Osteocyte (in vitro differentiated cells): Measurements from ENCODE around the gene CUL9. TPM values are rescaled to one million over a fixed set of nuclear protein-coding genes. Genes with fewer than 3 reads are reported as not detected.

Experiments used
- DNase-seq: peaks from one replicate; pipeline ENCODE4 v3.0.0; 2021; ENCODE audit warnings: mixed read lengths; ENCODE audit not compliant: unreplicated experiment; ENCODE audit errors: extremely low spot score
- H3K27ac Mint-ChIP-seq: one replicate; pipeline ENCODE4 v1.8.0; 2021; ENCODE audit warnings: mild to moderate bottlenecking, mixed read lengths; ENCODE audit not compliant: unreplicated experiment
- H3K27me3 Mint-ChIP-seq: one replicate; pipeline ENCODE4 v1.8.0; 2021; ENCODE audit warnings: mixed read lengths; ENCODE audit not compliant: unreplicated experiment
- H3K36me3 Mint-ChIP-seq: one replicate; pipeline ENCODE4 v1.8.0; 2021; ENCODE audit warnings: mixed read lengths; ENCODE audit not compliant: unreplicated experiment
- H3K4me1 Mint-ChIP-seq: one replicate; pipeline ENCODE4 v1.8.0; 2021; ENCODE audit warnings: mixed read lengths; ENCODE audit not compliant: unreplicated experiment
- H3K4me3 Mint-ChIP-seq: one replicate; pipeline ENCODE4 v1.8.0; 2021; ENCODE audit warnings: mild to moderate bottlenecking, moderate library complexity, mixed read lengths; ENCODE audit not compliant: unreplicated experiment
- H3K9me3 Mint-ChIP-seq: one replicate; pipeline ENCODE4 v1.8.0; 2021; ENCODE audit warnings: mixed read lengths; ENCODE audit not compliant: unreplicated experiment
- total RNA-seq: library from RNA; stranded (reverse); gene quantifications from 2 replicates; pipeline ENCODE4 v1.2.1, GENCODE V29; 2021
- TF ChIP-seq, protein P1 (sequence below): fragments of 200-600 bp; sonication (generic); IDR thresholded peaks from 2 replicates; pipeline ENCODE4 v1.5.0; 2021; ENCODE audit warnings: antibody characterized with exemption, mild to moderate bottlenecking, moderate library complexity

The CUL9 gene
- total RNA-seq, 1 donor from 2014 or later, result 39.5 TPM

DNA sequence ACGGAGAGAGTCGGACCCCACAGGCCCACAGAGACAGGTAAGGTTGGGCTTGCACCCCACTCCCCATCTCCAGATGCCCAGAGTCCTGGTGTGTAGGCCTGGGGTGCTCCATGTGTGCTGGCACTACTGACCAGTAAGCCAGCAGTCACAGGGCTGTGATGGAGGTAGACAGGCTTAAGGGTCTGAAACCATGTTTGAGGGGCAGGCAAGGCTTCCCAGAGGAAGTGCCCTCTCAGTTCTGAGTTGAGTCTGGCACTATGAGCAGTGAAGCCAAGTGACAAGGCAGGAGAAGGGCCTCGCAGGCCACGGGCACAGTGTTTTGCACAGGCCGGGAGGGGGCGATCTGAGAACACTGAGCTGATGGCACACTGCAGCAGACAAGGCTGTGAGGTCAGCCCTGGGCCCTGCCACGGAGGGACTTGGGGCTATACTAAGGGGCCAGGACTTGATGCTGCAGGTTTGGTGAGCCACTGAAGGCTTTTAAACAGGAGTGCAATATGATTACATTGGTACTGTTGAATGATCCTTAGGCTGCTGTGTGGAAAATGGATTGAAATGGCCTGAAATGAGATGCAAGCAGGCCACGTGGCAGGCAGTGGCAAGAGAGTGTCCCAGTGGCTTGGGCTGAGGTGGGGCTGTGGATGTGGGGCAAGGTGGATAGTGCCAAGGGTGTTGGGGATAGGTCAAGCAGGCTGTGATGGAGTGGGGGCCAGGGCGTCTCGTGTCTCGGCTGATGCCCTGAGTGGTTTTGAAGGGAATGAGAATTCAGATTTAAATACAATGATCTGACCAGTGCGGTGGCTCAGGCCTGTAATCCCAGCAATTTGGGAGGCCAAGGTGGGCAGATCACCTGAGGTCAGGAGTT is 81.5 kb downstream of the CUL9 start:
- Mint-ChIP-seq H3K4me3 (no peak overlapping the region), H3K9me3 (no peaks in the 10 kb centered on the region), H3K36me3 (no peaks in the 10 kb centered on the region), H3K27me3 (peaks cover 12% of the 10 kb centered on the region), H3K27ac (no peak overlapping the region), H3K4me1 (peaks cover 9% of the 10 kb centered on the region)
- DNase-seq, result no peak
- TF ChIP-seq, protein P1, sequence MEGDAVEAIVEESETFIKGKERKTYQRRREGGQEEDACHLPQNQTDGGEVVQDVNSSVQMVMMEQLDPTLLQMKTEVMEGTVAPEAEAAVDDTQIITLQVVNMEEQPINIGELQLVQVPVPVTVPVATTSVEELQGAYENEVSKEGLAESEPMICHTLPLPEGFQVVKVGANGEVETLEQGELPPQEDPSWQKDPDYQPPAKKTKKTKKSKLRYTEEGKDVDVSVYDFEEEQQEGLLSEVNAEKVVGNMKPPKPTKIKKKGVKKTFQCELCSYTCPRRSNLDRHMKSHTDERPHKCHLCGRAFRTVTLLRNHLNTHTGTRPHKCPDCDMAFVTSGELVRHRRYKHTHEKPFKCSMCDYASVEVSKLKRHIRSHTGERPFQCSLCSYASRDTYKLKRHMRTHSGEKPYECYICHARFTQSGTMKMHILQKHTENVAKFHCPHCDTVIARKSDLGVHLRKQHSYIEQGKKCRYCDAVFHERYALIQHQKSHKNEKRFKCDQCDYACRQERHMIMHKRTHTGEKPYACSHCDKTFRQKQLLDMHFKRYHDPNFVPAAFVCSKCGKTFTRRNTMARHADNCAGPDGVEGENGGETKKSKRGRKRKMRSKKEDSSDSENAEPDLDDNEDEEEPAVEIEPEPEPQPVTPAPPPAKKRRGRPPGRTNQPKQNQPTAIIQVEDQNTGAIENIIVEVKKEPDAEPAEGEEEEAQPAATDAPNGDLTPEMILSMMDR, result peak; percentile 86

DNA sequence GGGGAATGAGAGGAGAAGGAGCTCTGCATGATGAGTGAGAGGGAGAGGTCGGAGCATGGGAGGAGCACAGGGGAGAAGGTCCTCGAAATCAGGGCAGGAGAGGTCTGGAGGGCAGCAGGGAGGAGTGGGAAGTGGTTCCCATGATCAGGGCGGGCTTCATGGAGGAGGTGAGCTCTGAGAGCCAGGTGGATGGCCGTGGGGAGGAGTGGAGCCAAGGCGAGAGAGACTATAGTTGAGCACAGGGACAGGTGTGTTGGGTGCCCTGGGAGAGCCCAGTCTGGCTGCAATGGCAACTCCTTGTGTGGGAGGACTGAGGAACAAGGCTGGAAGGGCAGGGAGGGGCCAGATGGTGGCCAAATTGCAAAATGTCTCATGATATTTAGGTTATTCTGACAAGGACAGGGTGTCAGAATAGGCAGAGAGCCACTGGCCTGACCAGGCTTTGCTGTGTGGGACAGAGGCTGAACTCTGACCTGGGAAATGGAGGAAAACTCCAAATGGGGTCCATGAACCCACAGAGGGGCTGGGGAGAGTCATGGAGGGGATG is 82.7 kb downstream of the CUL9 start:
- no peaks in the 10 kb centered on the region for H3K36me3 Mint-ChIP-seq
- H3K4me3 Mint-ChIP-seq, result no peak overlapping the region

DNA sequence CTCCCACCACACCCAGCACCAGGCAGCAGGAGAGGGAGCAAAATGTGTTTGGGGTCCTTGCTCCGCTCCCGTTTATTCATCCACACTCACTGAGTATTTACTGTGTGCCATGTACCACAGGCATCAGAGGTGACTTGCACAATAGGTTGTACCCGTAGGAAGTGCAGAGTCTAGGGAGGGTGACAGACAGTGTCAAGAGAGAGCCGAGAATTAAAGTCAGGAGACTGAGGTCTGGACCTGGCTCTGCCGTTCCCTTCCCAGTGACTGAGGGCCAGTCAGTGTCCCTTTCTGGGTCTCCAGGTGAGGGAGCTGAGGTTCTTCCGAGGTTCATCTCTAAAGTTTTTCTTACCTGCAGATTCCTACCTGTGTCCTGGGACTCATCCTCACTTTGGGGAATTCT is 83.6 kb downstream of the CUL9 start:
- no peak overlapping the region for H3K4me3 Mint-ChIP-seq
- no peaks in the 10 kb centered on the region for H3K36me3 Mint-ChIP-seq
- DNase-seq, result no peak
- peaks cover 10% of the 10 kb centered on the region for H3K4me1 Mint-ChIP-seq
- H3K9me3 Mint-ChIP-seq, result no peaks in the 10 kb centered on the region
- TF ChIP-seq, protein P1, result no peak
- H3K27me3 Mint-ChIP-seq, result peaks cover 15% of the 10 kb centered on the region
- H3K27ac Mint-ChIP-seq, result no peak overlapping the region

More for the DNA sequence above, 82.7 kb downstream of the CUL9 start:
- Mint-ChIP-seq H3K4me1 (peaks cover 9% of the 10 kb centered on the region), H3K27me3 (peaks cover 15% of the 10 kb centered on the region), H3K9me3 (no peaks in the 10 kb centered on the region), H3K27ac (no peak overlapping the region)
- TF ChIP-seq, protein P1, result no peak
- no peak for DNase-seq

DNA sequence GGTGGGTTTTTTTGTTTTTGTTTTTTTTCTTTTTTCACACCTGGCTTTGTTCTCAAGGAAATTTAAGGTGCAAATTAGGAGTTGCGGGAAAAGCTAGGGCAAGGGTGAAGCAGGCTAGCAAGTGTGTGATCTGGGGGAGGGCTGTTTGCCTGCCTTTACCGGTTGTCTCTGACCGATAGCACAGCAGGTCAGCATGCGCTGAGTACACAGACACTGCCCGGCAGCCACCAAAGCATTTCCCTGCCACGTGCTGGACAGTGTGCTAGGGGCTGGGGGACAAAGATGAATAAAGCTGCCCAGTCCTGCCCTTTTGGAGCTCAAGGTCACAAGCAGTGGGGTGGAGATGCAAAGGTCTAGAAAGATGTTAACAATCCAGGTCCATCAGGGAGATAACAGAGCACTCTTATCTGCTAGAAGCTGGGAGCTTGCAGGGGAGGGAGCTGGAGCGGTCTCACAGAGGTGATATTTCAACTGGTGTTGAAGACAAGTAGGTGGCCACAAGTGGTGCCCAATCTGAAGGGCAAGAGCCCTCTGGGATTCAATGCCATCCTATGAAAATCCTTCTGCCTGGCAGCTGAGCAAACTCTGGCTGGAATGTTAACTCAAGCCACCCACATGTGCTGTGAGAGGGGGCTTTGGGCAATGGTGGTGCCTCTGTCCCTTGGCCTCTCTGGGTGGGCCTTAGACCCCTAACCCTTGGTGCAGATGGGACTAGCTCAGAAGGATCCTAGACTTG is 85.8 kb downstream of the CUL9 start:
- Mint-ChIP-seq H3K27me3 (peaks cover 17% of the 10 kb centered on the region), H3K4me1 (peaks cover 4% of the 10 kb centered on the region), H3K36me3 (no peaks in the 10 kb centered on the region), H3K9me3 (no peaks in the 10 kb centered on the region), H3K4me3 (no peak overlapping the region), H3K27ac (no peak overlapping the region)
- TF ChIP-seq, protein P1, result no peak
- DNase-seq, result no peak

DNA sequence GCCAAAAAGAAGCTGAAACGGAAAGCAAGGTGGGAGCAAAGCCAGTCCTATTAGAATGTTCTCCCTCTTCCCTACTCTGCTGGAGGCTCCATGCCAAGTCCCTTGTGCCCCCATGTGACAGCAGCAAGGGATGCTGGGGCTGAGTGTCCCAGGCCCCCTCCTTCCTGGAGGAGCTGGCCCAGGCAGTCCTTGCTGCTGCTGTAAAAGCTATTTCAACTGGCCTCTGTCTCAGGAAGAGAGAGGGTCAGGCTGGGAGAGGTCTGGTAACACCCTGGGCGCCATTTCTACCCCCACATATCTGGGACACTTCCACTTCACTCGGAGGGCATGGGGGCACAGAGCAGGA is 86.3 kb downstream of the CUL9 start:
- no peaks in the 10 kb centered on the region for H3K36me3 Mint-ChIP-seq
- DNase-seq, result no peak
- H3K27ac Mint-ChIP-seq, result no peak overlapping the region
- H3K27me3 Mint-ChIP-seq, result peaks cover 23% of the 10 kb centered on the region
- TF ChIP-seq, protein P1, result no peak
- H3K4me1 Mint-ChIP-seq, result peaks cover 4% of the 10 kb centered on the region
- no peaks in the 10 kb centered on the region for H3K9me3 Mint-ChIP-seq
- no peak overlapping the region for H3K4me3 Mint-ChIP-seq
